ENCODE results near the gene SUSD5. TPM values are rescaled to one million over a fixed set of nuclear protein-coding genes. Genes with fewer than 3 reads are reported as not detected.

Gene SUSD5
- total RNA-seq, 4 donors from 2014 or later, result 0.42 to 2.3 (median 1.3) TPM

- H3K9me3 ChIP-seq, result no peaks in the 10 kb centered on the region
- H3K27me3 ChIP-seq, result peaks cover 0 to 35% (median 6%) of the 10 kb centered on the region in 4 donors
- H3K27ac ChIP-seq (replicated peaks in 1 of 4), result no peak overlapping the region
- WGBS, result 15% methylated on average over 15 of the region's 15 CpGs
- peaks cover 10 to 18% (median 14%) of the 10 kb centered on the region in 4 donors for H3K4me1 ChIP-seq
- H3K36me3 ChIP-seq, result no peaks in the 10 kb centered on the region
- H3K4me3 ChIP-seq, result peak overlapping the region; percentile 44 to 57 (median 48)
- TF ChIP-seq POLR2AphosphoS5 (IDR thresholded peaks at IDR 0.05) (no peak), EP300 (IDR thresholded peaks at IDR 0.05) (no peak), CTCF (IDR thresholded peaks at IDR 0.05) (no peak), POLR2A (IDR thresholded peaks at IDR 0.05; ENCODE audit: low read depth) (no peak)
- intact Hi-C loops (cut with DNase I), result no loop called here
- no peak for DNase-seq (ENCODE audit: extremely low spot score)
Observed at GRCh38 chr3:33219175-33219487, 521 bp upstream of the SUSD5 start.

GRCh38 chr3:33217866-33218445, 654 bp downstream of the SUSD5 start:
- TF ChIP-seq EP300 (IDR thresholded peaks at IDR 0.05) (no peak), POLR2AphosphoS5 (IDR thresholded peaks at IDR 0.05) (no peak), POLR2A (IDR thresholded peaks at IDR 0.05; ENCODE audit: low read depth) (no peak), CTCF (IDR thresholded peaks at IDR 0.05) (no peak)
- DNase-seq (ENCODE audit: extremely low spot score), result no peak
- Histone ChIP-seq H3K27me3 (peaks cover 0 to 40% (median 6%) of the 10 kb centered on the region in 4 donors), H3K27ac (replicated peaks in 1 of 4) (no peak overlapping the region), H3K4me1 (peaks cover 10 to 18% (median 14%) of the 10 kb centered on the region in 4 donors), H3K9me3 (no peaks in the 10 kb centered on the region), H3K4me3 (peak overlapping the region; percentile 44 to 57 (median 48)), H3K36me3 (no peaks in the 10 kb centered on the region)
- WGBS, result 7% methylated on average over 12 of the region's 19 CpGs
- intact Hi-C loops (cut with DNase I), result no loop called here

- no peaks in the 10 kb centered on the region for H3K9me3 ChIP-seq
- DNase-seq (ENCODE audit: extremely low spot score), result no peak
- H3K4me3 ChIP-seq, result no peak overlapping the region
- no peaks in the 10 kb centered on the region for H3K36me3 ChIP-seq
- peaks cover 10 to 18% (median 14%) of the 10 kb centered on the region in 4 donors for H3K4me1 ChIP-seq
- intact Hi-C loops (cut with DNase I), result no loop called here
- TF ChIP-seq EP300 (IDR thresholded peaks at IDR 0.05), result no peak
- TF ChIP-seq CTCF (IDR thresholded peaks at IDR 0.05), result no peak
- no peak for TF ChIP-seq POLR2A (IDR thresholded peaks at IDR 0.05; ENCODE audit: low read depth)
- no peak for TF ChIP-seq POLR2AphosphoS5 (IDR thresholded peaks at IDR 0.05)
- peaks cover 0 to 40% (median 6%) of the 10 kb centered on the region in 4 donors for H3K27me3 ChIP-seq
- H3K27ac ChIP-seq (replicated peaks in 1 of 4), result no peak overlapping the region
- WGBS, result 88% methylated on average over 3 of the region's 3 CpGs
Observed at GRCh38 chr3:33215739-33216138, 2.9 kb downstream of the SUSD5 start.

GRCh38 chr3:33212406-33212805, 6.2 kb downstream of the SUSD5 start:
- peaks cover 0 to 17% (median 0%) of the 10 kb centered on the region in 4 donors for H3K27me3 ChIP-seq
- DNase-seq (ENCODE audit: extremely low spot score), result no peak
- no peaks in the 10 kb centered on the region for H3K36me3 ChIP-seq
- H3K9me3 ChIP-seq, result no peaks in the 10 kb centered on the region
- H3K4me1 ChIP-seq, result no peaks in the 10 kb centered on the region
- intact Hi-C loops (cut with DNase I), result no loop called here
- H3K27ac ChIP-seq (replicated peaks in 1 of 4), result no peak overlapping the region
- 93% methylated on average over 3 of the region's 3 CpGs for WGBS
- TF ChIP-seq CTCF (IDR thresholded peaks at IDR 0.05) (no peak), POLR2AphosphoS5 (IDR thresholded peaks at IDR 0.05) (no peak), POLR2A (IDR thresholded peaks at IDR 0.05; ENCODE audit: low read depth) (no peak), EP300 (IDR thresholded peaks at IDR 0.05) (no peak)
- no peak overlapping the region for H3K4me3 ChIP-seq

GRCh38 chr3:33211444-33211843, 7.2 kb downstream of the SUSD5 start:
- TF ChIP-seq POLR2A (IDR thresholded peaks at IDR 0.05; ENCODE audit: low read depth) (no peak), POLR2AphosphoS5 (IDR thresholded peaks at IDR 0.05) (no peak), EP300 (IDR thresholded peaks at IDR 0.05) (no peak), CTCF (IDR thresholded peaks at IDR 0.05) (no peak)
- no peaks in the 10 kb centered on the region for H3K9me3 ChIP-seq
- WGBS, result 76% methylated on average over 1 of the region's 1 CpG
- intact Hi-C loops (cut with DNase I), result no loop called here
- H3K4me1 ChIP-seq, result no peaks in the 10 kb centered on the region
- no peak overlapping the region for H3K27ac ChIP-seq (replicated peaks in 1 of 4)
- peaks cover 0 to 9% (median 0%) of the 10 kb centered on the region in 4 donors for H3K27me3 ChIP-seq
- DNase-seq (ENCODE audit: extremely low spot score), result no peak
- H3K36me3 ChIP-seq, result no peaks in the 10 kb centered on the region
- no peak overlapping the region for H3K4me3 ChIP-seq
